ENCODE data around the gene ATP5PD.

GRCh38 chr17:75004371-75004770 is 42.4 kb downstream of the ATP5PD start:
- no peak for TF ChIP-seq CTCF (optimal IDR thresholded peaks at IDR 0.05 in 1 of 3, IDR thresholded peaks at IDR 0.05 in 1 of 3, conservative IDR thresholded peaks at IDR 0.05 in 1 of 3; ENCODE audit: extremely low read depth in 1 of 3, insufficient read depth in 2 of 3, low read length in 3 of 3)
- no peak for TF ChIP-seq EZH2 (IDR thresholded peaks at IDR 0.05; ENCODE audit: low read length)

All from keratinocyte (primary cell).